Activated CD4-positive, alpha-beta T cell treated with anti-CD3 and anti-CD28 coated beads for 48 hours (primary cell): Measurements from ENCODE around the gene CACNG4.

Experiments
- DNase-seq: peaks from one replicate; pipeline ENCODE4 v3.0.0-alpha.2; 2020

Gene CACNG4

DNA sequence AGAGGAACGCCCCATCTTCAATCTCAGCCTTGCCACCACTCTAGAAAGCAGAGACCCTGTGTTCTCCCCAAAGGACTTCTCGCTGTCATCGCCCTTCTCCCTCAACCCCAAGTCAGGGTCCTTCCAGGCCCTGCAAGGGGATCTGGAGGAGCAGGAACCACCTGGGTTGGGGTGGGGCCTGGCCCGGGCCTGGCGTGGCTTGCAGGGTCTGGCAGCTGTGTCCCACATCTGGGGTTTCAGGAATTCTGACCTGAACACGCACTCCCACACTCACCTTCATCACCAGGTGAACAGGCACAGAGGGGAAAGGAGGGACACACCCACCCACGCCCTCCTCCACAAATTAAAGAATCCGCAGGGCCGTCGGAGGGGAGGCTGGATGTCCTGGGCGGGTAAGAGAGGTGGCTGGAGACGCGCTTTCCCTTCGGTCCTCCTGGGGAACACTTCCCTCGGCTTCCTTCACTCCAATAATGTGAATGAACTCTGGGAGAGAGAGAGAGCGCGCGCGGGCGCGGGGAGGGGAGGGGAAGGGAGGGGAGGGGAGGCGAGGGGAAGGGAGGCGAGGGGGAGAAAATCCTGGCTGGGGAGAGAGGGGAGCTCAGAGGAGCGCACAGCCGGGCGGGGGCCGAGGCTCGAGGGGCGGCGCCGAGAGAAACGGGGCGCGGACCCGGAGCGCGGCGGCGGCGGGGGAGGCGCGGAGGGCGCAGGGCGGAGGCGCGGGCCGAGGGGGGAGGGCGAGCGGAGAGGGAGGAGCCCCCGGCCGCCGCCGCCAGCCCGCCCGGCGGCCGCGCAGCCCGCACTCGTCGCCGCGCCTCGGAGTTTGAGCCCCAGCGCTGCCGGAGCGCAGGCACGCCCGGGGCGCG is at the start of gene CACNG4:
CACNG4 (plus strand) TSS at position 799 of the 863 bp plus-strand sequence. CDS start 205 bp downstream, outside the sequence.
- no peak for DNase-seq

DNA sequence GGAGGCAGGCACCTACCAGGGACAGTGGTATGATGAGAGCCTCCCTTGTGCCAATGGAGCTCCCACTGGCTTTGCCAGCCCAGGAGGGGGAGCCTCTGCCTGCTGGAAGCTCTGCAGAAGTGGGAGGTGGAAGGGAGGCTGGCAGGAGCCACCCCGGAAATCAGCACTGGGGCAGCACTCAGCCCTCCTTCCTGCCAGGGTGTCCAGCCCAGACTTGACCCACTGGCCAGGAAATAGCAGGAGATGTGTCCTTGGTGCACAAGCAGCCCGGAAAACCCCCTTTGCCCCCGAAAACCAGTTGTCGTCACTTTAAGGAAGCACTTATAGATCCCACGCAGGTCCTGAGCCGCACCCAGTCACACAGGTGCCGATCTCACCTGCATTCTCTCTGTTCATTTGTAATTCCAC is 49.3 kb upstream of the CACNG4 start:
- DNase-seq = no peak

DNA sequence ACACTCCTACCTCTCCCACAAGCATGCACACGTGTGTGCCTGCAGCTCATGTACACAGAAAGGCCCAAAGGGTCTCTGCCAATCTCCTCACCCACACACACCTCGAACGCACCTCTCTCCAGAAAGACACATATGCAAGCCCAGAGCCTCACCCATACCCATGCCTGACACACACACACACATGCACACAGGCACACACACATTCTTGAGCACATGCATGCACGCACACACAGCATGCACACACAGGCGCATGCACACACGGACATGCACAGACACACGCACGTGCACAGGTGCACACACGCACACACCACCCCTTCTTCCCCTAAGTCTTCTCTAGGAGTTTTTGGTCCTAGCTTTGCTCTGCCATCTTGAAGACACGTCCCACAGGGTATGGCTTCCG is 48.7 kb upstream of the CACNG4 start:
- DNase-seq = no peak

- DNase-seq = no peak
These were observed 47.6 kb upstream of the CACNG4 start for GRCh38 chr17:66916946-66917345.

GRCh38 chr17:66918896-66919295 is 45.6 kb upstream of the CACNG4 start:
- DNase-seq = no peak

- DNase-seq = no peak
These were observed 44.1 kb upstream of the CACNG4 start for GRCh38 chr17:66920435-66920834.

- no peak for DNase-seq
These were observed 43.6 kb upstream of the CACNG4 start for GRCh38 chr17:66920950-66921349.

DNA sequence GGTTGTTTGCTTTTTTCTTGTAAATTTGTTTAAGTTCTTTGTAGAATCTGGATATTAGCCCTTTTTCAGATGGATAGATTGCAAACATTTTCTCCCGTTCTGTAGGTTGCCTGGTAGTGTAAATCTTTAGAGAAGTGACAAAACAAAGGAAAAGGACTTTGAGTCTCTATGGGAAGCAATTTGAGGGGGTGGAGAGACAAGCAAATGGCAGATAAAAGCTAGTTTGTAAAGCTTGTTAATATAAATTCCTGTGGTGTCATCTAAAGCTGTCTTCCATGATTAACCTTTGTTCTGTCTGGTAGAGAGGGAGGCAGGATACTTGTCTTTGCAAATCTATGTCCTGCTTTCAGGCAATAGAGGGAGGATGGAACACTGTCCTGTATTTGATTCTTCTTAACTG is 40.6 kb upstream of the CACNG4 start:
- no peak for DNase-seq

DNA sequence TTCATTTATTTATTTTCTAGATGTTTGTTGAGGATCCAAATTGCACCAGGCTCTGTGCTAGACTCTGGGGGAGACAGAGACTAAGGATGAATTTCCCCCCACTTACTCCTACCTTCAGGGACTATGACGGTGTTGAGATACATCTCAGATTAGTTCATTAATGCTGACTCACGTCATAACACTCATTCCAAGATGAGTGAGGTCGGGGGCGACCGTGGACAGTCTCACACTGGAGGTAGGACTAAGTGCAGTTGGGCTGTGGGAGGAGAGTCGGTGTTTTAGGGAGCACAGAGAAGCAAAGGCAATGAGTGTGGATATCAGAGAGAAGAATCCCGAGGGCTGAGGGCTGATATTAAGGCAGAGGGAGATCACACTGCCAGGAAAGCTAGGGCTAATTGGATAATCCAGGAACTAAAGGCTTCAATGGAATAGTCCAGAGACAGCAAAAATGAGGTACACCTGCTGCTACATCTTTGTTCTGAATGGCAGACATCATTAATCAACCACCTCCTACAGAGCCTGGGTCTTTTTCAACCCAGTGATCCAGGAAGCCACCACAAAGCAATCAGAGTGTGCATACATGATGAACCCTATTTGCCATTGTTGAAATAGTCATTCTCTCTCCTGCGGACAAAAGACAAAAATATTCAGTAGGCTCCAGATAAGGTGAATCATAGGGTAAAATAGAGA is 38.6 kb upstream of the CACNG4 start:
- no peak for DNase-seq

GRCh38 chr17:66928949-66929348 is 35.6 kb upstream of the CACNG4 start:
- no peak for DNase-seq

DNA sequence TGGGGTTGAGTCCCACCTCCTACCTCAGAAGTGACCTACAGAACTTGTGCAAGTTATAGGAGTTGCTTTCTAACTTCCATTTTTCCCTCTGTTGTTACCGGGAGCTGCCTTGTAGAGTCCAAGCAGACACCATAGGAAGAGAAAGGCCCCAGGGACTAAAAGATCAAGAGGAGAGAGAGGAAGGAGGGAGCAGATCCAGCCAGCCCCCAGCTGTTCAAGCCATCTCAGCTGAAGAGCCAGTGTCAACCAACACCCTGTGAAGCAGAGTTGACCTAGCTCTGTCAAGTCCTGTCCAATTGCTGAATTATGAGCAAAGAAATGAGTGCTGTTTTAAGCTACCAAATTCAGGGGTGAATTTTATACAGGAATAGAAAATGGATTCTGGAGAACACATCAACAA is 34.9 kb upstream of the CACNG4 start:
- no peak for DNase-seq

GRCh38 chr17:66930933-66931332 is 33.6 kb upstream of the CACNG4 start:
- no peak for DNase-seq

DNA sequence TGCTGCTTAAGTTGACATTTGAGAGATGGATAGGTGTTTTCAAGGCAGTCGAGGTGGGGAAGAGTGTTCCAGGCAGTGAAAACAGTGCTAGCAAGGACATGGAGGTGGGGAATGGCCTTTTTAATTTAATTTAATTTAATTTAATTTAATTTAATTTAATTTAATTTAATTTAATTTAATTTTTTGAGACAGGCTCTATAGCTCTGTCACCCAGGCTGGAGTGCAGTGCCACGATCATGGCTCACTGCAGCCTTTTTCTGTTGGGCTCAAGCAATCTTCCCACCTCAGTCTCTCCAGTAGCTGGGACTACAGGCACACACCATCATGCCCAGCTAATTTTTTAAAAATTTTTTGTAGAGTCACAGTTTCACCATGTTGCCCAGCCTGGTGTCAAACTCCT is 32.2 kb upstream of the CACNG4 start:
- no peak for DNase-seq

GRCh38 chr17:66934040-66934439 is 30.5 kb upstream of the CACNG4 start:
- DNase-seq = no peak

DNA sequence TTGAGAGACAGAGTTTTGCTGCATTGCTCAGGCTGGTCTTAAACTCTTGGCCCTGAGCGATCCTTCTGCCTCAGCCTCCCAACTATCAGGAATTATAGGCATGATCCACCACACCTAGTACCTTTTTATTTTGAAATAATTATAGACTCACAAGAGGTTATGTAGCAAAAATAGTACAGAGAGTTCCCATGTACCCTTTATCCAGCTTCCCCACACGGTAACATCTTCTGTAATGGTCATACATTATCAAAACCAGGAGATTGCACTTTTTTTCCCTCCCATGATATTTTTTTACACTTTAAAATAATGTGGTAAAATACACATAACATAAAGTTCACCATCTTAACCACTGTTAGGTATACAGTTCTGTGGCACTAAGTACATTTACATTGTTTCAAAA is 28.8 kb upstream of the CACNG4 start:
- DNase-seq = no peak

DNA sequence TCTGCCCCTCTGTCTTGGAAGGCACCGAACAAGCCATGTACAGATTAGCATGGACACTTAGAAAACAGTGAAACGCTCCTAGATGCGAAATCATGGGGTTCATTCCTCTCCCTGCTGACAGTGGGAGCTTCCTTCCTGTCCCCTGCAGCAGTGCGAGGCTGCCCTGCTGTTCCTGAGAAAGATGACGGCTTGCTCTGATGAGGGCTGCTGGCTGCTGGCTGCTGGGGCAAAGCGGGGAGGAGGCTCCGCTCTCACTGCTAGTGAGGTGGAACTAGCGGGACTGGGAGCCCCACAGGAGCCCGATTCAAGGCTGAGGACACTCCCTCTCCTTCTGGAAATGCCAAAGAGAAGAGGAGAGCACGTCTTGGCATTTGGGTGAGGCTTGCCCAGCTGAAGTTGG is 25.9 kb upstream of the CACNG4 start:
- DNase-seq = no peak

DNA sequence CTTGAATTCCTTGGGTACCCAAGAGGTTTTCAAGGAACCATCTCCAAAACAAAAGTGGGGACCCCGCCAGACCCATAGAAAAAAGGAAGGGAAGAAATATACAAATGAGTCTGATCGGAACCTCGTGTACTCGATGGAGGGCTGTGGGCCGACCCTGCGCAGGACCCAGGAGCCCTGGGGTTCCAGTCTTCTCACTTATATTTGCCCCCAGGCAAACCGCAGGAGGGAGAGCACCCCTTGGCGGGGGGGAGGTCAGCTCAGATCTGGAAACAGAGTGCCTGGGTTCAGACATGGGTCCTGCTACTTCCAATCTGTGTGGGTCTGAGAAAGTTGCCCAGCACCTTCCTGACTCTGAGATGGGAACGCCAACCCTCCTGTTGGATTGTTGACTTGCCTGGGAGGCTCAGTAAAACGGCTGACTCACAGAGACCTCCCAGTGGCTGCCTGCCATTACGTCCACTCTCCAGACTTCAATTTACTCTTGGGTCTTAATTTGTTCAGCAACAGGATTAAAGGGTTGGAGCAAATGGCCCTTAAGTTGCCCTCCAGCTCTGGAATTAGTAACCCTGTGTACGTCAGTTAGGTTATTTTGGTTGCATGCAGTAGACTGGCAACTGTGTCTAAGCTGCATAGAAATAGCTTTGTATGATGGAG is 24.9 kb upstream of the CACNG4 start:
- no peak for DNase-seq

- DNase-seq = no peak
These were observed 23.3 kb upstream of the CACNG4 start for GRCh38 chr17:66941249-66941648.

DNA sequence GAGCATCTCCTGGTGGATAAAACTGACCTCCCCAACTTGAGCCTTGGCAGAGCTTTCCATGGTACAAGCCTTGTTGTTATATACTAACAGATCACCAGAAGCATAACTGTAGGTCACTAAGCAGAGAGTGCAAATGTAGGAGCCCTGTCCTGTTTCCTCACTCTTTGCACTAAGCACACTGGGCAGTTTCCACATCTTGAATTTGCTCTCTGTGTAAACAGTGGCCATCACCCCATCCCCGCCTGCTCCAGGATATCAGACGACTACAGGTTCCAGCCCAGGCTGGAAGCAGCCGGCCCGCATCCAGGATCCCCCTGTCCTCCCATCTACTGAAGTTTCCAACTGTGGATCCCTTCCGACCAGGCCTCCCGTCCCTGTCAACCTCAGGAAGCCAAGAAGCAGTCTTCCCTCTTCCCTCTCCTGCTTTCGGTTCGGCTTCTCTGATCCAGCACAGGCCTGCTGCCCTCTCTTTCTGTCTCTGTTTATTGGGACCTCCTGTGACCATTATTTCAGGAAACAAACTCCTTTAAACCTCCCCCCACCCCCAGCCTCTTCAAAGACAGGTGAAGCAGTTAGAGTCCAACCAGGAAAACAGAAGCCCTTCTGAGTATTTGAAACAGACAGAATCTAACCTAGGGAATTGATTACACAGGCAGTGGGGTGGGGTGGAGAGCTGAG is 22.6 kb upstream of the CACNG4 start:
- DNase-seq = no peak

- no peak for DNase-seq
These were observed 21.8 kb upstream of the CACNG4 start for GRCh38 chr17:66942451-66943264.

- DNase-seq = no peak
These were observed 21.0 kb upstream of the CACNG4 start for GRCh38 chr17:66943484-66943883.
